GM19467 (cell line): Measurements from ENCODE around the gene STON1.
"Not testable (repeated sequence)": the region's sequence is repeated elsewhere in the genome, so short reads cannot be mapped to it uniquely, and the experiment has no call there.

Experiments used
- ATAC-seq: cut with Tn5 transposase; IDR thresholded peaks from one replicate; pipeline ENCODE4 v1.9.1; 2021; ENCODE audit warnings: mild to moderate bottlenecking, moderate library complexity; ENCODE audit not compliant: unreplicated experiment

STON1 gene

DNA sequence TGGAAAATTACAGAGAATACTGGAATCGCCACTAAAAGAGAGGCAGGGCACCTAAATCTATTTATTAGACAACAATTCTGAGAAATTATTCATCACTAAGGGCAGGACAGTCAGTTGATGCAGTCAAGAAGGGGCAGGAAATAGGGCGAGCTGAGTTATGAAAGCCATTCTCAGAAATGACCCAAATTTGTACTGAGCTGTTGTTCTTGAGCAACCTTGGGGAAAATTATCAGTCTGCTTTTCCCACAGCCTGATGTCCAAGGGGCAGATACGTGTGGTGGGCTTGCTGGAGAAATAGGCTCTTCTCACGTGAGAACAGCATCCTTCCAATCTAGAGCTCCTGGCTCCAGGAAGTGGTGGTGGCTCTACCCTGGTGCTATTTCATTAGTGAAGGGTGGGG lies 38.6 kb downstream of the STON1 start:
- no peak for ATAC-seq

- ATAC-seq: no peak
Measured at GRCh38 chr2:48569433-48569832, 39.5 kb downstream of the STON1 start.

DNA sequence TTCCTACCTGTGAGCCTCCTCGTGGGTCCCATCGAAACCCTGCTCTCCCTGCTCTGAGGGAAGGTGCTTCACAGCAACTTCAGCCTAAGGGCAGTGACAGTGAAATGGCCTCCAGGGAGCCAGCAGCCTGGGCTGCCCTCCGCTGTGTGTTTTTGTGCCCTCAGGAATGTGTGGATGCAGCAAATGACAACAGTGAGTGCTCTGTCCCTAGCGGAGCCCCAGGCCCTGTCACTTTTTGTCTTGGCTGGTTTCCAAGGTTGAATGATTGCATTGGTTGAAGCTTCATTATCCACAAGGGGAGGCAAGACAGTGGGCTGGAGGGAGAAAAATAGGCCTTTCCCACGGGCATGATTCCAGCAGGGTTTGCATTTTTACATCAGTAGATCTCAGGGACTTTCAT lies 42.9 kb downstream of the STON1 start:
- ATAC-seq: no peak

DNA sequence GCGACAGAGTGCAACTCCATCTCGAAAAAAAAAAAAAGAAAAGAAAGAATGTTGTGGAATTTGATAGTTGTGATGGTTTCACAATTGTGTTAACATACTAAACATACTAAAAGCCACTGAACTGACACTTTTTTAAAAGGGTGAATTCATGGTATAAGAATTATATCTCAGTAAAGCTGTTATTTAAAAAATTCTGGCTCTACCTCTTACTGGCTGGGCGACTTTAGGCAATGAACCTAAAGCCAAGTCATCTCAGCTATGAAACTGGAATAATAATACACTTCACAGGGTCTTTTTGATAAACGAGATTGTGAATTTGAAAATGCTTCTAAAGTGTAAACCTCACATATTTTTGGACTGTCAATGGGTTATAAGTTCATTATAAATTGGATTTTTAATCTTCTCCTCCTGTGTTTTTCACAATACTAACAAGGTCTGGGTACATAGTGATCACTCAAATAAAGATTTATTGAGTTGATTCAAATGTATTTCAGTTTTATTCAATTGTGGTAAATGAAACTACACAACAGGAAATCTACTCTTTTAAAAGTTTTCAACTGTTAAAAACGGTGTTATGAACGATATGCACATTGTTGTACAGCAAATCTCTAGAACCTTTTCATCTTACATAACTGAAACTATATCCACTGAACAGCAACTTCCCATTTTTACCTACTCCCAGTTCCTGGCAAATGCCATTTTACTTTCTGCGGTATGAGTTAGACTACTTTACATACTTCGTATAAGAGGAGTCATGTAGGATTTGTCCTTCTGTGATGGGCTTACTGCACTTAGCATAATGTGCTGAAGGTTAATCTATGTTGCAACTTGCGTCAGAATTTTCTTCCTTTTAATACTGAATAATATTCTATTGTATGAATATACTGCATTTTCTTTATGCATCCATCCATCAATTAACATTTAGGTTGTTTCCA lies 44.7 kb downstream of the STON1 start:
- no peak for ATAC-seq

GRCh38 chr2:48578313-48578712 lies 48.4 kb downstream of the STON1 start:
- no peak for ATAC-seq

DNA sequence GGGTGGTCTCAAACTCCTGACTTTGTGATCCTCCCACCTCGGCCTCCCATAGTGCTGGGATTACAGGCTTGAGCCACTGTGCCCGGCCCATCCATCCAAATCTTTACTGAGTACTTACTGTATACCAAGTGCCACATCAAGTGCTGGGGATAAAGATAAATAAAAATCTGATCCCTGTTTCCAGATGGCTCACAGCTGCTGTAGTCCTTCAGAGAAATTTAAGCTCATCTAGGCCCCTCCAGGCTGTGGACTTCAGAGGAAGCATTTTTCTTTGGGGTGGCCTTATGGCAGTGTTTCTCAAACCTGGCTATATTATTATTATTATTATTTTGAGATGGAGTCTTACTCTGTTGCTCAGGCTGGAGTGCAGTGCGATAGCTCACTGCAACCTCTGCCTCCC lies 54.0 kb downstream of the STON1 start:
- no peak for ATAC-seq

DNA sequence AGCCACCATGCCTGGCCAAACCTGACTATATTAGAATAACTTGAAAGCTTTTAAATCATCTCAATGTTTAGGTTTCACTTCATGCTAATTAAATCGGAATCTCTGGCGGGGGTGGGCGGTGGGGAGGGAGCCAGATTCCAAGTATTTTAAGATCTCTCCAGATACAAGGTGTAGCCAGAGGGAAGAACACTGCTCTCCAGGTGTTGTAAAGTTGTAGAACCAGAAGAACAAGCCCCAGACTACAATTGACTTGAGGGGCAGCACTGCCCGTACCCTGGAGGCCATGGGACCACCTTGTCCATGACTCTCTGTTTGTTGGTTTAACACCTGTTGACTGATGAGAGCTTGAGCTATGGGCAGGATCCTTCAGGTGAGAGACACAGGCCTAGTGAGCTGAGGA lies 54.6 kb downstream of the STON1 start:
- no peak for ATAC-seq

- ATAC-seq: no peak
Measured at GRCh38 chr2:48586433-48586832, 56.5 kb downstream of the STON1 start.

DNA sequence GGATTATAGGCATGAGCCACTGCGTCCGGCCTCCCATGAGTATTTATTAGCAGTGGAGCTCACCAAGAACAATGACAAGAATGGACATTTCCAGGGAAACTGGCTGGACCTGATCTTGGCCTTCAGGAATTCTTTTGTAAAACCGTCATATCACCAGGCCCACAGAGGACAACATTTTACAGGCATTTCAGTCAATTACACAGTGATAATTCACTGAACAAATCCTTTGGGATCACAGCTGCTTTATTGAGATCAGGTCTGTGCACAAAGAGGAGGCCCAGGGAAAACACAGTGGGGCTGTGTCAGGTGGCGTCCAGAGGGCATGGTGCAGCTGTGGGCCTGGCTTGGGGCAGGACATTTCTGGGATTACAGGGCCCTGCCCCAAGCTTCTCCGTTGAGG lies 57.6 kb downstream of the STON1 start:
- ATAC-seq: no peak

DNA sequence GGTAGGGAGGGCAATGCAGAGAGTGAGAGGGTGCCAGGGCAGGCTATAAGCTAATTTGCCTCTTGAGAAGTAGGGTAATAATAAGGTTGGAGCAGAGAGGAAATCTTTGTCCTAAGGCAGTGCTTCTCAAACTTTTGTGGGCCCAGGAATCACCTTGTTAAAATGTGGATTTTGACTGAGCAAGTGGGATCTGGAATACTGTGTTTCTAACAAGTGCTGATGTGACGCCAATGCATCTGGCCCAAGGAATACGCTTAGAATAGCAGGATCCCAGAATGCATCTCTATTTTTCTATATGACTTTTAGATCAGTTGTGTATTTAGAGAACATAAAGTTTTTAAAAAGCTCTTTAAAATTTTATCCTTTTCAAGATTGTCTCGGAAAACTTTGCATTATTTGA lies 58.0 kb downstream of the STON1 start:
- ATAC-seq: no peak

GRCh38 chr2:48588745-48589144 lies 58.8 kb downstream of the STON1 start:
- ATAC-seq: no peak

DNA sequence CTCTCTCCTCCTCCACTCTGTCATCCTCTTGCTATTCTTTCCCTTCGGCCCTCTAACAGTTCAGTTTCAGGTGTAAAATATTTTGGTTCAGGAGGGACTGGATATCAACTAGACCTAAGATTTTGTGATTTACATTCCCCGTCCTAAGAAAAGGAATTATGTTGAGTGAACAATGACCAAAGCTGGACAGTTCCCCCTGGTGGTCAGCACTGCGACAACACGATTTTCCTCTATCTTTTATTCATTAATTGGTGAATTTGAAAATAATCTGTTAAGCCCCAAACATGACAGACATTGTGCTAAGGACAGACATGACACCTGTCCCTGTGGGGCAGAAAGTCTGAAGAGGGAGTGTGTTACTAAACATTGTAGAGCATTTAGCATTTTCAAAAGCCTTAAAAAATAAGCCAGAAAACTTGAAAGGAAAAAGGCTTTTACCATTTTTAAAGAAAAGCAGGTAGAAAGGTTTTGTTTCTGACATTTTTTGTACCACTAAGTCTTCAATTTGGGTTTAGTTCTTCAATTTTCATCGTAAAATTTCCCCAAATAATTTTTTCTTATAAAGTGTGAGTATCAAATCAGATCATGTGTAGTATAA lies 59.3 kb downstream of the STON1 start:
- no peak for ATAC-seq

GRCh38 chr2:48590017-48590416 lies 60.1 kb downstream of the STON1 start:
- no peak for ATAC-seq

DNA sequence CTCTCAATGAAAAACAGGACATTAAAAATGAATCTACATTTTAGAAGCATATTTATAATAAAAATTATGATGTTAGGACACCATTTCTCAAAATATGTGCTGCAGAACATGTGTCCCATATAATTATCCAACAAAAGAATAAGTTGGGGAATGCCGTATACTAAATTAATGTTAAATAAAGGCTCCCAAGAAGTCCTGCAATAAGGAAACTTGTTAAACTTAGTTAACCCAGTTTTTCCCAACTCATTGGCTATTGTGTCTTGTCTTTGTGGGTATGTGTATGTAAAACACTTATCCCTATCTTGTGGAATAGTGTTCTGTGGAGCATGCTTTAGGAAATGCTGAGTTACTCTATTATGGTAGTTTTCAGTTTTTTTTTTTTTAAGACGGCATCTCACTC lies 62.1 kb downstream of the STON1 start:
- no peak for ATAC-seq

DNA sequence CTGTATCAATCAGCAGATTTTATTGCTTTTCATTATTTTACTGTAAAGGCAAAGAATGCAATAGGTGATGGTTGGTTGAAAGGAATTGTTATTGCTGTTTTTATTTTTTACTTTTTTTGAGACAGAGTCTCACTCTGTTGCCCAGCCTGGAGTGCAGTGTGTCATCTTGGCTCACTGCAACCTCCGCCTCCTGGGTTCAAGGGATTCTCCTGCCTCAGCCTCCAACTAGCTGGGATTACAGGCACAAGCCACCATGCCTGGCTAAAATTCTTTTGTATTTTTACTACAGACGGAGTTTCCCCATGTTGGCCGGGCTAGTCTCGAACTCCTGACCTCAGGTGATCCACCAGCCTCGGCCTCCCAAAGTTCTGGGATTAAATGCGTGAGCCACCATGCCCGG lies 66.8 kb downstream of the STON1 start:
- ATAC-seq: not testable (repeated sequence)

DNA sequence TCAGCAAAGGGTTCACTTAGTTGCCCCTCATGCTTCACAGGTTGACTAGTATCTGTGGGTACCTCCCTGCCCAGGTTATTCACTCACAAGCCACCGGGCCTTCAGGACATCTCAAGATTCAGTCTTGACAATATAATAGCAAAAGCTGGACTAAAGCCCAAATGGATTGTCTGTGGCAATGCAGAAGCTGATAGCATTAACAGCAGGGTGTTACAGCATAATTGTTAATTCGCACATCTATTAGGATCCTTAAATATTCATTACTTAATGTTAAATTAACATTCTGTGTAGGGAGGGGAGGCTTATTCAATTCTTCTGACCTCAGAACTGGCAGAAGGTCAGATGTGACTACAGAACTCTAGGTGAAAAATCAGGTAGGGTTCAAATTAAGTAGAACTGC lies 67.5 kb downstream of the STON1 start:
- ATAC-seq: no peak

GRCh38 chr2:48600204-48600813 lies 70.4 kb downstream of the STON1 start:
- ATAC-seq: no peak

GRCh38 chr2:48600917-48601316 lies 71.0 kb downstream of the STON1 start:
- no peak for ATAC-seq

- no peak for ATAC-seq
Measured at GRCh38 chr2:48601349-48601748, 71.4 kb downstream of the STON1 start.

DNA sequence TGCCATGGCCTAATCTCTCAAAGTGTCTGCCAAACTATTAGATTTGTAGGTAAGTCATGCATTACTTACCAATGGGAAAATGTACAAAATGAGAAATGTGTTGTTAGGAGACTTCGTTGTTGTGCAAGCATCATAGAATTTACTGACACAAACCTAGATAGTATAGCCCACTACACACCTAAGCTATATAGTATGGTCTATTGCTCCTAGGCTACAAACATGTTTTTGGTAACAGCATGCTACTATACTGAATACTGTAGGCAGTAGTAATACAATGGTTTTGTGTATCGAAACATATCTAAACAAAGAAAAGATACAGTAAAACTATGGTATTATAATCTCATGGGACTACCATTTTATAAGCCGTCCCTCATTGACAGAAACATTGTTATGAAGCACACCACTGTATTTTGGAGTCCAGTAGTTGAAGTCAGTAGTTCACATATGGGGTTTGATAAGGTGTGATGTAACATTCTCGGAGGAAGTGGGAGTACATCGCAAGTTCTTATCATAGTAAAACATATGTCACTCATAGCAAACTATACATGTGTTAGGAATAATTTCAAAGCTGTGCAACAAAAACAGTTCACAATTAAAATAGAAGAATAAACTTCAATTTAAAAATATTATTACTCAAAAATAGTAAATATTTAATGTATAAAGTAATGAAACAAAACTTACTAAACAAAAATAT lies 75.7 kb downstream of the STON1 start:
- no peak for ATAC-seq

GRCh38 chr2:48607307-48608014 lies 77.5 kb downstream of the STON1 start:
- no peak for ATAC-seq
